ENCODE data around the gene COL4A6.
A peak's percentile ranks its signal among the peaks of the same experiment; 100 is the strongest.
"Not testable (repeated sequence)": the region's sequence is repeated elsewhere in the genome, so short reads cannot be mapped to it uniquely, and the experiment has no call there.

The COL4A6 gene

DNA sequence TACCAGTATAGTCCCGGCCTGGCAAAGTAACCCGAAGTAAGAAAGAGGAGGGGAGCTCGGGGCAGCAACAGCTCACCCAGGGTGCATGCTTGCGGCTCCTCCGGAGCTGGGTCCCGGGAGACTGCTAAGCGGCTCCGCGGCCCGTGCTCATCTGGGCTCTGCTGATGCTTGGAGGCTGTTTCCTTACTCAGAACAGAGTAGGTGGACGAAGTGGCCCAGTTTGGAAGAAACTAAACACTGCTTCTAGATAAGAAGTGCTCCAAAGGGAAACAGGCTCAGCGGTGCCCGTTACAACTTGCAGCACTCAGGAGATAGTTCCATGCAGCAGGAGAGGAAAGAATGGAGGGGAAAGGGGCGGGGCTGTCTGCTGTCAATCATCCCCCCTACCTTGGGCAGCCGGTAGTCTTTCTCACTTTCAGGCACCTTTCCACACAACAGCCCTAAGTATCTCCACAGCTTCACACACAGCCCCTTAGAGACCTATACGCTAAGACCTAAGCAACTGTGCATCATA, at the start of gene COL4A6:
COL4A6 (minus strand) TSS at position 313 of the 514 bp plus-strand sequence; CDS start at position 87, 226 bp downstream.
- DNase-seq: no peak

DNA sequence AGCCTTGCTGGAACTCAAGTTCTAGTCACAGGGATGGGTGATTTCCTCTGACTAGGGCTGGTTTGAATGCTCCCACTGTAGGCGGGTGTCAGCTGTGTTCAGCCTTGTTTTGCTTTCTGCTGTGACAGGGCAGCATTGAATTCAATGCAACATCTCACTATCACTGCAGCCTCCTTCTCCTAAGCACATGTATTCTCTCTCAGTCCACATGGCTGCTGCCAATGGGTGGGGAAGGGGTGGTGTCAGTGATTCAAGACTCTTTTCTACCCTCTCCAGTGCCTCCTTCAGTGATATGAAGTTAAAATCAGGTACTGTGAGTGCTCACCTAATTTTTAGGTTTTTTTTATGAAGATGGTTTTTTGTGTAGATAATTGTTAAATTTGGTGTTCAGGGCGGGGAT, 47.7 kb upstream of the COL4A6 start:
- DNase-seq: no peak

DNA sequence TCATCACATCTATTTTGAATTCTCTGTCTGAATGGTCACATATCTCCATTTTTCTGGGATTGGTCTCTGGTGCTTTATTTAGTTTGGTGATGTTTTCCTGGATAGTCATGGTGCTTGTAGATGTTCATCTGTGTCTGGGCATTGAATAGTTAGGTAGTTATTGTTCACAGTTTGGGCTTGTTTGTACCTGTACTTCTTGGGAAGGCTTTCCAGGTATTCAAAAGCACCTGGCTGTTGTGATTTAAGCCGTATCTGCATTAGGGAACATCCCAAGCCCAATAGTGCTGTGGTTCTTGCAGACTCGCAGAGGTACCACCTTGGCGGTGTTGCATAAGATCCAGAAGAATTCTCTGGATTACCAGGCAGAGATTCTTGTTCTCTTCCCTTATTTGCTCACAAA, 46.0 kb upstream of the COL4A6 start:
- DNase-seq: no peak

DNA sequence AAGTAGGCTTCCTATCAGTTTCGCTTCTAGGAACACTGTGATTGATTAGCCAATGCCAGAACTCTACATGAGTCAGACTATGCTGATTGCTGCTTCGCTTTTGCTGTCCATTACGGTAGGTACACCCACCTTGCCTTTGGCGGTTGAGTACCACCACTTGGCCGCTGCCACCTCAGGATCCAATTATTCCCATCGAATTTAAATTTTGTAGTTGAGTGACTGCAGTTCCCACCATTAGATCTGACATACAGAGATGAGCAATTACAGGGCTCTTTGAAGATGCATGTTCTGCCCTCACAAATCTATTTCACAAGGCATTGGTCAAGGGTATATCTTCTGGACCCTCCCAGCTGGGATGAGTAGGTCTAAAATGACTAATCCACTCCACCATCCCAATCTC, 43.3 kb upstream of the COL4A6 start:
- not testable (repeated sequence) for DNase-seq

DNA sequence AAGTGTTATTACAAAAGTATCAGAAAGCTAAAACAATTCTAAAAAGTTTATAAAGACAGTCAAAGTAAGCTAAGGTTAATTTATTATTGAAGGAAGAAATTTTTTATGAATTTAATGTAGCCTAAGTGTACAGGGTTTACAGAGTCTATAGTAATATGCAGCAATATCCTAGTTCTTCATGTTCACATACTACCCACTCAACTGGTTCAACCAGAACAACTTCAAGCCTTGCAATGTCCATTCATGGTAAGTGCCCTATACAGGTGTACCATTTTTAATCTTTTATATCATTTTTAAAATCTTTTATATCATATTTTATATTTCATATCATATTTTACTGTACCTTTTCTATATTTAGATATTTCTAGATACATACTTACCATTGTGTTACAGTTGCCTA, 35.8 kb upstream of the COL4A6 start:
- DNase-seq: no peak

DNA sequence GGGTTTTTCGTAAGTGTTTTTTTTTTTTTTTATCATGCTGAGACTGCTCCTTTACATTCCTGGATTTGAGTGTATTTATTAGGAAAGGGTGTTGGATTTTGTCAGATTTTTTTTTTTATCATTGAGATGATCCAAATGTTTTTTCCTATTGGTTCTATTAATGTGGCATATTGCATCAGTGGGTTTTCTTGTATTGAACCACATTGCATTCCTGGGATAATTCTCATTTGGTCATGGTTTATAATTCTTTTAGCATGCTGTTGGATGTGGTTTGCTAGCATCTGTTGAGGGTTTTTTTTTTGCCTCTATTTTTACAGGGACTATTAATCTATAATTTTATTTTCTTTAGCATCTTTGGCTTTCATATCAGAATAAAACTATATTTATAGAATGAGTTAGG, 30.3 kb upstream of the COL4A6 start:
- peak; percentile 73 for DNase-seq

DNA sequence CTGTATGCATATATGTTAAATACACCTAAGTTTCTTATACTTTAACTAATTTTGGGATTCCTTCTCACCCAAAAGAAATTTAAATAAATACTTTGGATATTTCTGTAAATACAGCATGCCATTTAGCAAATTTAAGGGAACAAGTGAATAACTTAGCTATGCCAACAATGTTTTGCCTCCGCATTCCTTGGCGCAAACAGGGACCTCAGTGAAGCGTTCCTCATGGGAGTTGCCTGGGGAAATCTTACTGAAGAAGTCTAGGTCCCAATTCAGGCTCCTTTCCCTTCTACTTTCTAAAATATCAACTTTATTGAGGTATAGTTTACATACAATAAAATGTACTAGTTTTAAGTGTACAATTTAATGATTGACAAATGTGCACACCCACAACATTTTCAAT, 26.4 kb upstream of the COL4A6 start:
- DNase-seq: peak; percentile 22

DNA sequence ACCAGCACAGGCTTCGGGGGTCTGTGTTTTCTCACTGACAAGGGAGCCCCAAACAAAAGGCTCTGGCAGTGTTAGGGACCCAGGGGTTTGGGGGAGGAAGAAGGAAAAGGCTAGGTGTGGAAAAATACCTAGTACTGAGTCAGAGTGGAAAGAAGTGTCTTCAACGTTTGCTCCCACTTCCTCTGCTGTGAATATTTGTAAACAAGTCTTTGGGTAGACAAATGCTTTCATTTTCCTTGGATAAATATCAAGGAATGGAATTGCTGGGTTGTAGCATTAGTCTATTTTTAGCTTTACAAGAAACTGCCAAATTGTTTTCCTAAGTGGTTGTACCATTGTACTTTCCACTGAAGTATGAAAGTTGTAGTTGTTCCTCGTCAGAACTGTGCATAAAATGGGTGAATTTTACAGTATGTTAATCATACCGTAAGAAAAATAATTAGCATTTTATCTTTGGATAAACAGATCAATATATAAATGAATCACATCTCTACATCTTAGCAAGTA, 18.8 kb upstream of the COL4A6 start:
- DNase-seq: no peak

DNA sequence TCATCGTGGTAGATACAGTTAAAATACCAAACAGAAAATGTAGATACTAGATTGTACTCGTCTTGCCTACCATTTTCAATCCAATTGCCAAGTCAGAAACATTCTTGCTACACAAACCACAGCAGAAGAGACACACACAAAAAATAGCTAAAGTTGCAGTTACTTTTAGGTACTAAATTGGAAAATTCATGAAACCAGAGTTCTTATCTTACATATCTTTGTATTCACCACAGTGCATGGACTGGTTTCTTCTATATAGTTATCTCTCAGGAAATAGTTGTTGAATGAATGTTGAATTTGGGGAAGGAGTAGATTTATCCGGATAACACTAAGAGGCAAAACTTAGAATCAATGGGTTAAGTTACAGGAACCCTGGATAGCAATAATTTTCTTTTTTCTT, 15.6 kb upstream of the COL4A6 start:
- no peak for DNase-seq

DNA sequence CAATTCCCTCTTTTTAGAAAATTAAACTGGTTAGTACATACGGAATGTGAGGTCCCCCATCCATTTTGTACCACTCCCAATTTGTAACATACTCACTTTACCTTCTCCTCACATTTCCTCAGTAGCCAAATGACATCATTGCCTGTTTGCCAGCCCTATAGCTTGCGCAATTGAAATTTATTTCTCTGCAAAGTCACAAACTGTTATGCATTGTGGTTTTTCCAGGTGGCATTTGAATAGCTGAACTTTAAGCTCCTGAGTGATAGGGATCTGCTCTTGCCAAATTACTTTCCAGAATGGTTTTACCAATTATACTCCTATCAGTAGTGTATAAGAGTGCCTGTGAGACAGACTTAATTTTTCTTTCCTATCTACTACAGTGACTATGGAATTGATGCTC, 9.1 kb upstream of the COL4A6 start:
- peak; percentile 14 for DNase-seq

DNA sequence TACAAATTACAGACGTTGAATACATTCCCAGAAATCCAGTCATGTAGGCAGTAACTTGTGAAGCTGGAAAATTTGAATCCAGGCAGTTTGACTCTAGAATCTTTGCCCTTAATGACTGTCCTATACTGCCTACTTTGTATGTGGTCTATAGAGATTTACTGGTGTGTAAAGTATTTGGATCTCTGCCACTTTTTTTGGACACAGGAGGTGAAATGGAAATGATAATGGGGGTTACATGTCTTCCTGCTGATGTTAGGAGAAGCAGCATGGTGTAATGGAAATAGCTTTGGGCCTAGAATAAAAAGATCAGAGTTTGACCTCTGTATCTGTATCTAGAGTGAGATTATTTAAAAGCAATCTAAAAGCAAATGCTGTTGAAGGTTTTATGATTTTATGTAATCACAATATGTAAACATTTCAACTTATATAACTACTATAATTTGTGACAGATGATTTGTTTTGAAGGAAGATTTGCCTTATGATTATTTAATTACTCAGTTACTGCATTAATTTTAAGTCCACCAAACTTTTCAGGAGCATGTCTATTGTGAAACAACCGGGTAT, 4.8 kb upstream of the COL4A6 start:
- no peak for DNase-seq

DNA sequence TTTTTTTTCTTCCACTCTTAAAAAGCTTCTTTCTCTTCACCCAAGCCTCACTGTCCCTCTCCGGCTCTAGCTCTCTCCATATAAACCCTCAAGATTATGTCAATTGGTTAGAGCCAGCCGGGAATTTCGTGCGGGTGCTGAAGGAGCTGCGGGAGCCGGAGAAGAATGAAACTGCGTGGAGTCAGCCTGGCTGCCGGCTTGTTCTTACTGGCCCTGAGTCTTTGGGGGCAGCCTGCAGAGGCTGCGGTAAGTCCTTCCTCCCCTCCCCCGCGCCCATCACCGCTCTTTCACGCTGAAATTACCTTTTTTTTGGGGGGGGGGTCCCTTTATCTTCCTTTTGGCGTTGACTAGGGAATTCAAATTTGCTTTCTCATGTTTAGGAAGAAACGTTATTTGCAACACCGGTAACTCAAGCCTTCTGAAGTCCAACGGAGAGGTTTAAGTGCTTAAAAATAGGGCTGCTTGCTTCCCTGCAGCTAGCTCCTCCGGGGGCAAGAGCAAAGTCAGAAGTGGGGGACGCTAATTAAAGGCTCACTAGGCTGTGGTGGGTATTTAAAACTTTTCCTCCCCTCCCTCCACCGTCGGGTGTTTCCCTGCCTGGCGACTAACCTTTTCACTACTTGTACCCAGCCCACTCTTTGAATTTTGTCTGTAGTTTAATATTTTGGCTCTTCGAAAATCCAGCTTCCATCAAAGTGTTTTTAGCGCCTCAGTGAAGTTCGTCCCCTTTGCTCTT, 1.9 kb upstream of the COL4A6 start:
- DNase-seq: peak; percentile 32

DNA sequence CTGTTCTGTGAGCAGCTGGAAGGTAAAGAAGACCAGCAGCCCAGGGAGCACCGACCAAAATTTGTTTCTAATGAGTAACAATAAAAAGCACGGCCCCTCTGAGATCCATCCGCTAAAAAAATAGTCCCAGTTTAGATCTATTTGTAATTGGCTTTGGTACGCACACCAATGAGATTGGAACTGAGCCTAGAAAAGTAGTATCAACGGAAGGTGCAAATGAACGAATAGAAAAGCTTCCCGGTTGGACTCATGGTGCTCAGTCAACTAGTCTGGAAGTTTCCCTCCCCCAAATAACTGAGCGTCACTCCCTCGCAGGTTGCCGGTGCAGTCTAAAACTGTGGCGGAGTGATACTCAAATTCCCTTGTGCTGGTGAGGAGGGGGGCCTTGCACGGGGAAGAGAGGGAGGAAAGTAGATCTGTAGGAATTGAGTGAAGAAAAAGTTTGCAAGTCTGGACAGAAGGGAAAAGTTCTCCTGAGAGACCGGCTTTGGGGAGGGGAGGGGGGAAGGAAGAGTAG, 1.3 kb upstream of the COL4A6 start, which contains the start of gene COL4A5:
COL4A5 (plus strand) TSS at position 413 of the 517 bp plus-strand sequence. CDS start 288 bp downstream, outside the sequence.
- DNase-seq: peak; percentile 81

DNA sequence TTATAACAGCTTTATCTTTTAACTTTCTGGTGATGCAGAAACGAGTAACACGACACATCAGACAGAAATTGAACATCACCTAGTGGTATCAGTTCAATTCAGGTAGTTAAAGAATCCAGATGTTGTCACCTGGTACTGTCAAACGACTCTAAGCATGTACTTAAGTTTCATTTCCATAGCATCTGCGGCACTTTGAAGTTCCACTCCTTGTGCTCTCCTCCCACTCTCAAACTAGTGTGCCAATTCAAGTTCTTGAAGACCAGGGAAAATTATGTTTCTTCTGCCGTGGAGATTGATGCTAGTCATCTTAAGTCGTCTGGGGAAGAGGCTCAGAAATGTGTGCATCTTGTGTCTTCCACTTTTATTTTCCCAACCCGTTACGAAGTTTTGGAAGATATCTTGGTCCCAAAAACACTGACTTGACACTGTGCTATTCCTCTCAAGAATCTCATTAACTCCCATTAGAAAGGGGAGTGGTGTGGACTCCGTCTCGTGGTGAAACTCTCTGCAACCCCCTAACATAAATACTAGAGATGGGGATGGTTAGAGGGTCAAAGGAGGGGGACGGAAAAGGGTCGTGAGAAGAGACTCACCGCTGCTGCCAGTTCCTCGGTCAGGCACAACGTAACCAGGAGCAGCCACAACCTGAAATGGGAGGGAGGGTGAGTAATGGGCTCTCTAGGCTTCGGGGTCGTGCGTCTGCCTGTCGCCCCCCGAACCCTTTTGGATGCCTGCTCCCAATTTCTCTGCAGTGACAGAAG, 693 bp downstream of the COL4A6 start:
- DNase-seq: no peak

DNA sequence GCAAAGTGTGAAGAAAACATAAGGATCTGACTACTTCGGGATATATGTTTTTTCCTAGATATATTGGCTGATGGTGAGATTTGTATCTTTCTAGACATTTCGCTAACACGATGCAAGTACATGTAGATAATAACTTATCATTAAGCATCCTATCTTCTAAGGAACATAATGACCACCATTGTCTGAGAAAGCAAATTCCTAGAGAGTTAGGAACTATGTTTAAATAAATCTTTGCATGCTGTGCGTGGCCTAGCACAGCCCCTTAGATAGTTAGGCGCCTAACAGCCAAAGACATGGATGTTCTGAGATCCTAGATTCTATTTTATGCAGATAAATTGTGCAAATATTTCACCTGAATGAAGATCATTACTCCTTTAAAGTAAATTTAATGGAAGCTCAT, 3.0 kb downstream of the COL4A6 start:
- no peak for DNase-seq

DNA sequence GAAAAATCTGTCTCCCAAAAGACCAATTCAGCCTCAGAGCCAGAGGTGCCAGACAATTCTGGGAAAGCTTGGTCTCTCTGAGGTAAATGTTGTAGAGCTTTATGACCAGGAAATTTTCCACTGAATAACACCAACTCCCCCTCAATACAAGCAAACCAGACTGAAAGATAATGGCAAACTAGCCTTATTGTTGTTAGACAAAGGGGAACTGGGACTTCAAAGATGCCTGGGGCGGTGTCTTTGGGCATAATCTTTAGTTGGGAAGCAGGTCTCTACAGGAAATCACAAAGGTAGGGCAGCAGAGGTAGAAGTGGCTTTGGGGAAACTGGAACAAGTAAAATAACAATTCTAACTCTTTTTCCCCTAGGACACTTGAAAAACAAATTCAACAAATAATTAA, 12.0 kb downstream of the COL4A6 start:
- DNase-seq: no peak

DNA sequence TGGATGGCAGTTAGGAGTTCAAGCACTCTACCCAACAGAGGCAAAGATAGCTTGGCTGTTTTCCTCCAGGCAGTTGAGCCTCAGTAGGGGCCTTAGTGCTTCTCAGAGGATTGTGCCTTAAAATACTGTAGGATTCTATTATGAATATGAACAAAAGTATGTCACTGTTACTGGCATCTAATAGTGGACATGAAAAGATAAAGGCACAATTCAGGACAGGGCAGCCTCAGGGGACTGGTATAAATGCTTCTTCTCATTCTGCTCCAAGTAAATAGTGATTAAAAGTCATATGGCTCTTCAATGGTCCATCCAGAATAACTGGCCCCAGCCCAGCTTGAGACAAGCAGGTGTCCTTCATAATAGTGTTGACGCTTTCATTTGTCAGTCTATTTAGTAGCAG, 17.7 kb downstream of the COL4A6 start:
- DNase-seq: no peak

DNA sequence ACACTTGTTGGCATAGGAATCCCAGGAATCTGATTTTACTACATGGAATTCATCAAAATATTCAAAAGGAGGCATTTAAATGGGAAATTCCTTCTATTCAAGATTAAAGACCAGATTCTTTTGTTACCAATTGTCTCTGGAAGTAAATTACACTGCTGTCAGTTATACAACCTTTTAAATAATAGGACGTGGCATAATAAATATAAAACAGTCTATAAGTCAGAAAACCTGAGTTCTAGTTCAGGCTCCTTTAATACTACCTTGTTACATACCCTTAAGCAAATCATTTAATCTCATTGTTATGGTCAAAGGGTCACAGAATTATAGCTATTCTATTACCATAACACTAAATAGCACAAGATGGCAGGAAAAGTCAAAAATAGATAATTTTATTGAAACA, 18.8 kb downstream of the COL4A6 start:
- DNase-seq: no peak

DNA sequence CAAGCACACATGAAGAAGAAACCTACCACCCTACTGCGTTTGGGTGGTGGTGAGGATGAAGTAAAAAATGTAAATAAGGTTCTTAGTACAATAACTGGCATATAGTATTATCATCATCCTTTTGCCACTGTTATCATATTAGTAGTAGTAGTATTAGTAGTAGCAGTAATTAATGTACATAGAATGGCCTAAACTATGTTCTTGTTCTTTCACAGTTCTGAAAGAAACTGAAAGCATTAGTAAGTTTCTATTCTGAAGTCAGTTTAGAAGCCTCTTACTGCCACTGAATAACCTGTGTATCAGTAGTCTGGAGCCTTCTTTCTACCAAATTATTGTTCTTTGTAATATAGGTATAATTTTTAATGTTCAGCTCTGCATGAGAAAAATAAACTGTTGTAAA, 21.0 kb downstream of the COL4A6 start:
- DNase-seq: no peak

DNA sequence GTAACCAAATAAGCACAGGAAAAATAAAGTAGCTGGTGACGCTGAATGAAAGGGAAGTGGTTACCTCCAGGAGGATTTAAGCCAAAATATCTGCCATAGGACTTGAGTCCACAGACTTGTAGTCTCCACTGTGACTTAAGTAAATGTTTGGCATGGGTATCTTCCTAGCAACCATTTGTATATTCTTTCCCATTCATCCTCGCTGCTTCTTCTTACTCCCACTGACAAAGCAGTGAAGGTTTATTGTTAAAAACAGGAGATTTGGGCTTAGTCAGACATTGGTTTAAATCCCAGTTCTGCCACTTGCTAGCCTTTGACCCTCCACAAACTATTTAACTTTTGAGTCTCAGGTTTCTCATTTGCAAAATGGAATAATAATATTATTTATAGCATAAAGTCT, 22.3 kb downstream of the COL4A6 start:
- DNase-seq: no peak

DNA sequence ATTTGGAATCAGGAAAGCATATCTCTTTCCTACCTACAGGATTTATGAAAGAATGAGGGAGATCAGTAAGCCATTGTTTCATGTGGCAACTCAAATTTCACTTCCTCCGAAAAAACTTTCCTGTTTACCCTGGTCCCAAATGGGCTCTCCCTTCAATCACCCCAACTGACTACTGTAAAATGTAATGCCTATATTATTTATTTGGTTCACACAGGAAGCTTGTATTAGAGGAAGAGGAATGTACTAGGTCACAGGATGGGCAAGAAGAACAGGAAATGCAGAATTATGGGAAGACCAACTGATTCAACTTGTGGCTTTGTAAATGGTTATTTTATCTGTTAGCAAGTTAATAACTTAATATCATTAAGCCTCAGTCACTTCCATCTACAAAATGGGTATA, 23.1 kb downstream of the COL4A6 start:
- DNase-seq: no peak

DNA sequence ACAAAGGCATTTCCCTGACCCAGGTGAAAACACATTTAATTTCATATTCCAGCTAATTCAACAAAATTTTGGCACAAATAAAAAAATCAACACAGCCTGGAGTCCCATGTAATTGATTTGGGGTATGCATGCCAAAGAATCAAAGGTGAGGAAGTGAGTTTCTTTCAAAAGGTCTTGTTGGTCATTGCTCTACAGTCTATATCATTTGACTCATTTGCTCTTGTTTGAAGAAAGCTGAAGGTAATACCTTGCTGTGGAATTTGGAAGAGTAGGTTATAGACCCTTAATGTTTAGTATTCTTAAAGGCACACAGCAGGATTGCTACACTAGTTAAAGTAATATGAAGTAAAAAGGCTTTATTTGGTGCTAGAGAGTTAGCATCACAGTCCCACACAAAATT, 25.4 kb downstream of the COL4A6 start:
- DNase-seq: no peak

DNA sequence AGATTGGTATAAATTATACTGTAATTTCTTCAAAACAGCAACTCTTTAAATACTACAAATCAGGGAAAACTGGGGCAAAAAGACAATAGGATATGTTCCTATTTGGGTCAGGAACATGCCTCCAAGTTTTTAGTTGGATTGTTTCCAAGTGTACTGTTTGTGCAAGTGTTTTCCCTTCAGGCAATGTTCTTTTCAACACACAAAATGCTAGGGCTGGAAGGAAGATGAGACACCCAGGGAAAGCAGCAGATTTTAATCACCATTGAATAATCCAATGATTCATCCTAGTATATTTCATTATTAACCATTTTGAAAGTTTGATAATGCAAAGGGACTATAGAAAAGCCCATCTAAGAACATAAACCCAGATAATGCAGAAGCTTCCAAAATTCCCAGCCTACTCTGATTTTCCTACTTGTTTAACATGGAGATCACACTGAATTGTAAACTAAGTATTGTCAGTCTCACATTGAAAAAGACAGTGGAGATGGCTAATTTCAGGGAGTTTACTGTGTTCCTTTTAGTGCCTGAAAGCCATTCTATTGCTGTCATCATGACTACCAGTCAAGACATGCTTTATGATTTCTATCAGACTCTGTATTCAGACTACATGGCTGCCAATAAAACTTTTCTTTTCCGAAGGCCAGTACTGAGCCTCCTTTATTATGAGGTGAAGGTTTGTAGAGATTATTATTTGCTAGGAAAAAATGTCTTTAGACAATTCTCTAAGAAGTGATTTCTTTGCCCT, 38.6 kb downstream of the COL4A6 start:
- peak; percentile 7 for DNase-seq
